T47D (cell line): ENCODE measurements around the gene HRH1.
"Not testable (repeated sequence)": the region's sequence is repeated elsewhere in the genome, so short reads cannot be mapped to it uniquely, and the experiment has no call there.

Experiments used
- DNase-seq, 2 experiments: peaks; one replicate each; pipeline versions ENCODE4 v3.0.0 to v3.0.0-alpha.2; 2011 to 2012; ENCODE audit warnings: low read depth in 1 of 2, low spot score in 1 of 2
- JUND ChIP-seq: IDR thresholded peaks from 2 replicates; pipeline ENCODE4 v1.6.1; 2012; ENCODE audit warnings: low read depth
- in situ Hi-C: cut with HindIII; loops from 2 replicates; pipeline ENCODE4 v1.10.0; 2016; ENCODE audit warnings: low sequenced_read_pairs, low pct_unique_long_range_greater_than_20kb

Gene HRH1

GRCh38 chr3:11250902-11251806 is 96.9 kb downstream of the HRH1 start:
- in situ Hi-C loops: no loop called here

DNA sequence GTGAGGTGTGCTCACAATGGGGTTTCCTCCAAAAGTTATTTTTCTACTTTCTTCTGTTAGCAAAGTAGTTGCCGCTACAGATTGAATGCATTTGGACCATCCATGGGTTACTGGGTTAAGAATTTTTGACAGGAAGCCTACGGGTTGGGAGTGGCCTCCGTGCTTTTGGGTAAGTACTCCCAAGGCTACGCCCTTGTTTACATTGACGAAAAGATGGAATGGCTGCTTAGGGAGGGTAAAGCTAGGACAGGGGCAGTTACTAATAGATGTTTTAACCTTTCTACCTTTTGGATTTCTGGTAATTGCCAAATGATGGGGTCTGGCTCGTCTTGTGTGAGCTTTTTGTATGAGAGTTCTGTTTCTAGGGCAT is 97.5 kb downstream of the HRH1 start:
- no peak for TF ChIP-seq JUND
- in situ Hi-C loops: no loop called here
- DNase-seq: no peak

More at GRCh38 chr3:11250902-11251806, 96.9 kb downstream of the HRH1 start:
- DNase-seq: no peak
- TF ChIP-seq JUND: no peak

DNA sequence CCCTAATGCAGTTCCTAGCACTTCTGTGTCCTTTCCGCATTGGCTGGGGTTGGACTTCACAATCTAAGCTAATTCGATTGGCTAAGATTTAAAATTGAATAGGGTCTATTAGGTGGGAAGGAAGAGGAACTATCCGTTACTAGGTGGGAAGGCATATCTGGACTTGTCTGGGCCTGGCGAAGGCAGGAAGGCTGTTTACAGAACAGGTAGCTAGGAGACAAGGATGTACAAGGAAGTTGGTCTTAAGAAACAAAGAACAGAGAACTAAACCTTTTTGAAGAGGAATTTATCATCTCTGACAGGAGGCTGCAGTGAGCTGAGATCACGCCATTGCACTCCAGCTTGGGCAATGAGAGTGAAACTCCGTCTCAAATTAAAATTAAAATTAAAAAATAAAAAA is 100.6 kb downstream of the HRH1 start:
- no peak for TF ChIP-seq JUND
- in situ Hi-C loops: no loop called here

DNA sequence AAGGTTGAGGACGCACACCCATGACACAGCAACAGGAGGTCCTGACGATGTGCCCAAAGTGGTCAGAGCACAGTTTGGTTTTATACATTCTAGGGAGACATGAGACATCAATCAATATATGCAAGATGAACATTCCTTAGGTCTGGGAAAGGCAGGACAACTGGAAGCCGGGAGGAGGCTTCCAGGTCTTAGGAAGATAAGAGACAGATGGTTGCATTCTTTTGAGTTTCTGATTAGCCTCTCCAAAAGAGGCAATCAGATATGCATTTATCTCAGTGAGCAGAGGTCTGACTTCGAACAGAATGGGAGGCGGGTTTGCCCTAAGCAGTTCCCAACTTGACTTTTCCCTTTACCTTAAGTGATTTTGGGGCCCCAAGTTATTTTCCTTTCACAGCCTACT is 101.2 kb downstream of the HRH1 start:
- in situ Hi-C loops, DNase-seq: not testable (repeated sequence)

More for the DNA sequence above, 100.6 kb downstream of the HRH1 start:
- no peak for DNase-seq

GRCh38 chr3:11258958-11259357 is 104.7 kb downstream of the HRH1 start:
- DNase-seq: no peak
- in situ Hi-C loops: no loop called here
- TF ChIP-seq JUND: no peak

DNA sequence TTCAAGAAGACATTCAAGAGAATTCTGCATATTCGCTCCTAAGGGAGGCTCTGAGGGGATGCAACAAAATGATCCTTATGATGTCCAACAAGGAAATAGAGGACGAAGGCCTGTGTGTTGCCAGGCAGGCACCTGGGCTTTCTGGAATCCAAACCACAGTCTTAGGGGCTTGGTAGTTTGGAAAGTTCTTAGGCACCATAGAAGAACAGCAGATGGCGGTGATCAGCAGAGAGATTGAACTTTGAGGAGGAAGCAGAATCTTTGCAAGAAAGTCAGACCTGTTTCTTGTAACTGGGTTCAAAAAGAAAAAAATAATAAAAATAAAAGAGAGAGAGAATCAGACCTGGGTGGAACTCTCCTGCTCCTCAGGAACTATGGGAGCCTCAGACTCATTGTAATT is 106.2 kb downstream of the HRH1 start:
- TF ChIP-seq JUND: no peak
- in situ Hi-C loops: no loop called here
- DNase-seq: no peak

GRCh38 chr3:11269007-11269406 is 114.7 kb downstream of the HRH1 start:
- TF ChIP-seq JUND: no peak
- DNase-seq: no peak
- in situ Hi-C loops: no loop called here

- in situ Hi-C loops: no loop called here
- TF ChIP-seq JUND: no peak
- DNase-seq: peak; percentile 89 to 97
Measured at GRCh38 chr3:11271986-11272904, 118.0 kb downstream of the HRH1 start, which contains the start of gene ATG7. Gene ATG7, plus strand, starts transcription at chr3:11272397. Its CDS starts 26,299 bp downstream, at chr3:11298696.

- no peak for DNase-seq
- in situ Hi-C loops: no loop called here
- no peak for TF ChIP-seq JUND
Measured at GRCh38 chr3:11272906-11273574, 118.7 kb downstream of the HRH1 start.

- in situ Hi-C loops: no loop called here
- no peak for DNase-seq
- no peak for TF ChIP-seq JUND
Measured at GRCh38 chr3:11273891-11274291, 119.6 kb downstream of the HRH1 start.

GRCh38 chr3:11274566-11275142 is 120.4 kb downstream of the HRH1 start:
- TF ChIP-seq JUND: no peak
- in situ Hi-C loops: no loop called here
- no peak for DNase-seq

- in situ Hi-C loops: no loop called here
- no peak for DNase-seq
- TF ChIP-seq JUND: no peak
Measured at GRCh38 chr3:11275926-11276325, 121.6 kb downstream of the HRH1 start.
